ENCODE data around the gene ING4.
"Not testable (repeated sequence)": the region's sequence is repeated elsewhere in the genome, so short reads cannot be mapped to it uniquely, and the experiment has no call there.

Gene ING4

GRCh38 chr12:6662906-6663742 lies at the start of gene ING4:
ING4 (minus strand) TSS chr12:6663119; CDS start chr12:6663101, 18 bp downstream.
- no peak for TF ChIP-seq CTCF (IDR thresholded peaks at IDR 0.05; ENCODE audit: insufficient read depth, missing control alignments)
- peak; percentile 82 for DNase-seq (ENCODE audit: insufficient read length, low spot score)
- no peak for FAIRE-seq

- FAIRE-seq, result no peak
- DNase-seq (ENCODE audit: insufficient read length, low spot score), result no peak
- no peak for TF ChIP-seq CTCF (IDR thresholded peaks at IDR 0.05; ENCODE audit: insufficient read depth, missing control alignments)
Measured at GRCh38 chr12:6708960-6709394, 46.1 kb upstream of the ING4 start.

GRCh38 chr12:6708351-6708750 lies 45.4 kb upstream of the ING4 start:
- FAIRE-seq; DNase-seq (ENCODE audit: insufficient read length, low spot score): not testable (repeated sequence)

GRCh38 chr12:6703631-6704030 lies 40.7 kb upstream of the ING4 start:
- TF ChIP-seq CTCF (IDR thresholded peaks at IDR 0.05; ENCODE audit: insufficient read depth, missing control alignments), result no peak
- FAIRE-seq (no peak), DNase-seq (ENCODE audit: insufficient read length, low spot score) (no peak)

- DNase-seq (ENCODE audit: insufficient read length, low spot score) (no peak), FAIRE-seq (no peak)
- no peak for TF ChIP-seq CTCF (IDR thresholded peaks at IDR 0.05; ENCODE audit: insufficient read depth, missing control alignments)
Measured at GRCh38 chr12:6701078-6701768, 38.3 kb upstream of the ING4 start.

GRCh38 chr12:6700646-6701051 lies 37.7 kb upstream of the ING4 start, which contains the start of gene PIANP:
PIANP (minus strand) TSS chr12:6700815; CDS start chr12:6698061, 2,754 bp downstream.
- FAIRE-seq (no peak), DNase-seq (ENCODE audit: insufficient read length, low spot score) (peak; percentile 80)
- TF ChIP-seq CTCF (IDR thresholded peaks at IDR 0.05; ENCODE audit: insufficient read depth, missing control alignments), result no peak

- DNase-seq (ENCODE audit: insufficient read length, low spot score) (peak; percentile 43), FAIRE-seq (no peak)
- TF ChIP-seq CTCF (IDR thresholded peaks at IDR 0.05; ENCODE audit: insufficient read depth, missing control alignments), result no peak
Measured at GRCh38 chr12:6699989-6700645, 37.2 kb upstream of the ING4 start.
